Measurements from ENCODE around the gene SH3RF3.
"Not testable (repeated sequence)": the region's sequence is repeated elsewhere in the genome, so short reads cannot be mapped to it uniquely, and the experiment has no call there.

The SH3RF3 gene

DNA sequence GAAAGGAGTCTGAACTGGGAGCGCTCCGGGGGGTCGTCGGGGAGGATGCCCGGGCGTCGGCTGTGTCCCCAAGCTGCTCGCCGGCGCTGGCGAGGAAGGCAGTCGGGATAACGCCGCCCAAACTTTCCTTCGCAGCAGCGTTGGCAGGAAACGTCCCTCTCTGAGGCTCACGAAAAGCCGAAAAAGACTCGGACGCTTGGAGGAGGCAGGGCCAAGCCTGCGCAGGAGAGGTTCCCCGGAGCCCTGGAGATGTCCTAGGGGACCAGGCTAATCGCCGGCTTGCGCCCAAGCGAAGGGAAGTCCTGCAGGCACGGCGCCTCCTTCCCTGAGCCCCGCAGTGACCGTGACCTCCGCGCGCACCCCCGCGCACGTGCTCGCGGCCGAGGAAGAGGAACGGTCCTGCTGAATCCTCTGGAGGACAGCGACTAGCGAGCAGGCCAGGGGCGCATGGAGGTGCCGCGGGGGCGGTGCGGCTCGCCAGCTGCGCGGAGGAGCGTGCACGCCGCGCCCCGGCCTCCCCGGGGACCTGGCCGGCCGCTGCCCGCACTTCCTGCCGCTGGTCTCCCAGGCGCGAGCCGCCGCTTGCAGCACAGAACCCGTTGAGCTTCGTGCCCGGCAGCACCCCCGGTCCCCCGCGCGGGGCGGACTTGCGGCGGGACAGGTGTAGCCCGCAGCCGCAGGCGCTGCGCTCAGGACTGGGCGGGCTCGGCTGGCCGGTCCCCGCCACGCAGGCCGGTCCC is at the start of gene SH3RF3:
Gene SH3RF3, plus strand, starts transcription at position 590 of the 740 bp plus-strand sequence.
- no peak for DNase-seq

DNA sequence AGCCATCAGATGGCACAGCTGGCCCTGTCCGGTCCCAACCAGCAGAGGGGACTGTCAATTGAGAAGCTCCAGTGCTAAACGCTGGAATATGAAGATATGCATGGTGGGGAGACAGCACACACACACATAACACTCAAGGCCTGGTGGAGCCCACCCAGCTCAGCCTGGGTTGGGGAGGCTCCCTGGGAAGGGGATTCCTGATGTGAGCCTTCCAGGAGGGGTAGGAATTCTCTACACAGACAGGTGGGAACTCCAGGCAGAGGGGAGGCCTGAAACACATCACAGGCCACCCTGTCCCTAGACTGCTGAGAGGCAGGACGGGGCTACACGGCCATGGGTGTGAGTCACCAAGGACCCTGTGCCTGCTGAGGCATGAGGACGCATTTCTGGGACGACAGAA is 49.4 kb upstream of the SH3RF3 start:
- DNase-seq: no peak

DNA sequence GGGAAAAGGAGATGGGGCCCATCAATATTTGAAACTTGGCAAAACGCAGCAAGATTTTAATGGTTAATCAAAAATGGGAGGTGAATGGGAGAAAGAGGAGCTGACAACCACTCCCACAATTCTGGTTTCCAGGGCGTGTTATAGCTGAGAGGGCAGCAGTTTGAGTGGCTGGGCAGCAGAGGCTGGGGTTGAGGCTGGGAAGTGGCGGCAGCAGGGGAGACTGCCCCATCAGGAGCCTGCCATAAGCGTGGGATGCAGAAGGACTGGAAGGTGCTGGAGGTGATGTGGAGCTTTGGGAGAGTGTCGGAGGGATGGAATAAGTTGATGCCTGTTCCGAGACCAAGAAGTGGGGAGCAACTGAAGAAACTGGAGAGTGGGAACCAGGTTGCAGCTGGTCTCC is 48.9 kb upstream of the SH3RF3 start:
- DNase-seq: no peak

DNA sequence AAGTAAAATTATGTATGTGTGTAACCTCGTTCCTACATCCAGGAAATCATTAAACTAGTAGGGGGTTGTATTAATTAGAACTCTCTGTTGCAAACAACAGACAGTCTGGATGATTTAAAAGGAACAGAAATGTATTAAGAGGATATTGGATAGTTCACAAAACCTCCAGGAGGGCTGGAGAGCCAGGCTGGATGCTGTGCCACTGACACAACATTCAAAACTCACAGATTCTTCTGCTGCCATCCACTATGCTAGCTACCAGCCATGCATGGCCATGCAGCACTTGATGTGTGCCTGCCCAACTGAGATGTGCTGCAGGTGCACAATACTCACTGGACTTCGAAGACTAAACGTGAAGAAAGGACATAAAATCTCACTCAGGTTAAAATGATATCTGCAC is 48.2 kb upstream of the SH3RF3 start:
- DNase-seq: no peak

DNA sequence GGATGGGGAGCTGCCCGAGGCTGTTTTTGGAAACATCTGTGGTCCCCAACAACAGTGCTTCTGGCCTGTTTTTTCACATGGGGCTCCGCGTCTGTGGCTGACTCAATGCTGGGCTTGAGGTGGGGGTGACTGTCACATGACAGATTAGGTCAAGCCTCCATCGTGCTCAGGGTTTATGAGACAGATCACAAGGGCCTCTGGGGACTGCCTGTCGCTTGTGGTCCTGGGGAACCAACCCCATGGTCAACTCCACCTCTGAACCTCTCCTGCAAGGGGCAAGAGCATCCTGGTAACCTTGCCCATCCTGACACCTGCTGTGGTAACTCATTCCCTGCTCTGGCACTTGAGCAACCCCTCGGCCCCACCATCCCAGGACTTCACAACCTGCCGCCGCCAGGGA is 47.6 kb upstream of the SH3RF3 start:
- no peak for DNase-seq

DNA sequence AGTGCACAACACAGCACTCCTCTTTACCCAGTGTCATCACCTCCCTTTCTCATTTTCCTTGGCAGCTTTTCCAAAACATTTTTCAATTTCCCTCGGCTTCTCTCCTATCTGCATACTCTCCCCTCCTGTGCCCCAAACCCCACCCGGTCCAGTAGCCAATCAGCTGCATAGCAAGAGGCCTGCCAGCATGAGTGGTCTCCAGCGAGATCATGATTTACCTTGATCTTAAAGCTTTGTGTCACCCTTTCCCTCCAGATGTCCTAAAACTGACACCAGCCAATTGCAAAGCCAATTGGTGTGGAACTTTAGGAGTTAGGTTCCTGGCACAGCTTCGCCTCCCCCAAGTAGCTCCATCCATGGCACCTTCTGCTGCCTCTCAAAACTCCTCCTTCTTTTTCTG is 45.2 kb upstream of the SH3RF3 start:
- no peak for DNase-seq

DNA sequence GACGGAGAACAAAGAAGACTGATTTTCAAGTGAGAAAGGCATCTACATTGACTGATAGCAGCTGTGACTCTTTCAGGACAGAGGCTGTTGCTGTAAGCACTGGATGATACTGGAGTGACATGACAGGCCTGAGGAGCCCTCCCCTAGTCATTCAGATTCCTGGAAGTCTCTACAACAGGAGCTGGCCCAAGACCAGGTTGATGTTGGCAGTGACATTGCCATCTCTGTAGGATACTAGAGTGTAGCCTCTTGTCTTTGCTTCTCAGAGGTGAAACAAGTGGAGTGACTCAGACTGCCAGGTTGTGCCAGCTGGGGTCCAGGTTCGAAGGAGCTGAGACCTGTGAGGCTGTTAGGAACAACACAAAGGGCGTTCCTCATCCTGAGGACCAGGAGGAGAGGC is 44.7 kb upstream of the SH3RF3 start:
- DNase-seq: no peak

DNA sequence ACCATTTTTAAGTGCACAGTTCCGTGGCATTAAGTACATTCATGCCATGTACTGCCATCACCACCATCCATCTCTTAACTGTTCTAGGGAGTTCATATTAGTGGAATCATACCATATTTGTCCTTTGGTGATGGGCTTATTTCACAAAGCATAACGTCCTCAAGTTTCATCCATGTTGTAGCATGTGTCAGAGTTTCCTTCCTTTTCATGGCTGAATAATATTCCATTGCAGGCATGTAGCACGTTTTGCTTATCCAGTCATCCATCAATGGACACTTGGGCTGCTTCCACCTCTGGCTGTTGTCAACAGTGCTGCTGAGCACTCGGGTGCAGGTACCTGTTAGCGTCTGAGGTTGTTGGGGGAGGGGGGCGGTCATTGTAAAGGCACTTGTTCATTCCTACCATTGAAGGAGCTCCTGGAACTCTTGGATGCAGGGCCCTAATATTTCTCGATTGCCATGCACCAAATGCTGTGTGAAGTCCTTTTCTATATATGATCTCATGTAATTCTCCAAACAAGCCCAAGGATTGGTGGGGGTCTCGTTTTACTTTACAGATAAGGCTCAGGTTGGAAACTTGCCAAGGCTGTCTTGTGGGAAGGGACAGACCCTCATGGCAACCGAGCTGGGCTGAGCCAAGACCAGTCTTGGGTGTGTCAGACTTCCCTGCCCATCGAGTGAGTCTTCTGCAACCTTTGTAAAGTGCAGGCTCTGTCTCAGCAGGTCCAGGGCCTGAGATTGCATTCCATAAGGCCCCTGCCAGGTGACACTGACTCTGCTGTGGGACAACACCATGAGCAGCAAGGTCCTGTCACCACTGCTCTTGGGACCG is 42.9 kb upstream of the SH3RF3 start:
- DNase-seq: no peak

DNA sequence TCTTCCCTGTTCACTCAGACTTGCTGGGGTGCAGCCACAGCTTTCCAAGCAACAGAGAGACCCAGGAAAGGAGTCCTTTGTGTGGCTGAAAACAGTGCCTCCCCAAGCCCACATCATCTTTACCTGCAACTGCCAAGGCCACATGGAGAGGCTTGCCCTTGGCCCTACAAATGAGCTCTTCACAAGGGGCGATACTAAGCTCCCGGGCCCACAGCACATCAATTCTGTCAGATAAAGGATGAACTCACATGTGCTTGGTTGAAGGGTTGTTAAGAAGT is 42.3 kb upstream of the SH3RF3 start:
- no peak for DNase-seq

DNA sequence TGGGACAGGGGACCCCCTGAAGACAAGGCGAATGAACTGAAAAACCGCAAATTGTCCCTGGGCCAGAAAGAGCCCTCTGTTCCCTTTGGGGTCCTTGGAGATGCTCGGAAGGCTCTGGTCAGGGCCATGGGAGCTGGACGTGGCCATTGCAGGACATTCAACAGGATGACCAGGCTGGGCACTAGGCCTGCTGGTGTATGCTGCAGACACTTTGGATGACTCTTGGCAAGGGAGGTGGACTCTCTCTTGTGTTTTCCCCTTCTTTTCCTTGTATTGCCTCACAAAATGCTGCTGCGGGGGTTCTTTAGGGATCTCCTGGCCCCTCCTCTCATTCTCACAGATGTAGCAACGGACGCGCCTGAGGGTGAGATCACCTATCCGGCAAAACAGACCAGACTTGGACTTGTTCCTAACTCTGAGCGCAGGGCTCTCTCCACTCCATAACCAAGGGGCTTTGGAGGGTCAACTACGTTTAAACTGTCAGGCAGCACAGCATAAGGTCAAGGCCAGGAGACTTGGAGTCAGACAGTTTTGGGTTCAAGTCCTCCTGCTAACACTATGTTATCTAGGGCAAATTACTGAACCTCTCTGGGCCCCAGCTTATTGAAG is 41.8 kb upstream of the SH3RF3 start:
- DNase-seq: no peak

DNA sequence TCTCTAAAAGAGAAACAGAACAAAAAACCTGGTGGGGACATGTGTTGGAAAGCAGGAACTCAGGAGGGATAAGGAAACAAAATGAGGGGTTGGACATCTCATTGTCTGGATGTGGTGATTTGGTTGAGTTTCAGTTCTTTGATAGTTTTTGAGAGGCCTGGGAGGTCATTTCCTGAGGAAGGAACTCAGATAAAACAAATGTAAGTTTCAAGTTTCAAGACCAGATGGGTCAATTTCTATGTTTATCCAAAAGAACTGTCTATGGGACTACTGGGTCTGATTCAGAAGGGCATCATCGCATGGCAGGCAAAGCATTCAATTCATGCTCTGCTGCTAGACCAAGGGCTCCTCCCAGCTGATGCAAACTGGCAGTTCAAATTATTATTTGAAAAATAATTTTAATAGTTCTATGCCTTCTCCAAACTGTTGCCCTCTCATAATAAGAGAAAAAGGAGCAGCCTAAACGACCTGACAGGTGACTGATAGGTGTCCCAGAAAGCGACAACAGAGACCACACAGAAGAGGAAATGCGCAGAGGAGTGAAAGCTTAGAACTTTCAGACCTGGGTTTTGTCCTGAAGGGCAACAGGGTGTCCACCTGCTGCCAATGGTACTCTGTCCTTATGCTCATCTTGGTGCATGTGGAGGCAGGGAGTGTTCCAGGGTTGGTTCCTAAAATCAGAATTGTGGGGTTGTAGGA is 39.3 kb upstream of the SH3RF3 start:
- no peak for DNase-seq

DNA sequence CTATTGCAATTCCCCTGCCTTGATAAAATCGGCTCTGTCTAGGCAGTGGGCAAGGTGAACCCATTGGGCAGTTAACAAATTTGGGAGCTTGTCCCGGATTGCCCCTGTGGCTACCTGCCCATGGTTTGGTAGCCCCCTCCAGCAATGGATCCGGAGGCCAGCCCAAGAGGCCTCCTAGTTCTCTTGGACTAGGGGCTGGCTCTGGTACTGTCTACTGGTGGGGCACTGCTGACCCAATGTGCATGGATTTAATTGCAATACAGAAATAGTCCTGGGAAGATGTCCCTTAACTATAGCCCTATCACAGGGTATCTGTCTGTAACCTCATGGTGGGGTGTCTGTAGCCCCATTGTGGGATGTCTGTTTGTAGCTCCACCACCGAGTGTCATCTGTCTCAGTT is 37.5 kb upstream of the SH3RF3 start:
- no peak for DNase-seq

DNA sequence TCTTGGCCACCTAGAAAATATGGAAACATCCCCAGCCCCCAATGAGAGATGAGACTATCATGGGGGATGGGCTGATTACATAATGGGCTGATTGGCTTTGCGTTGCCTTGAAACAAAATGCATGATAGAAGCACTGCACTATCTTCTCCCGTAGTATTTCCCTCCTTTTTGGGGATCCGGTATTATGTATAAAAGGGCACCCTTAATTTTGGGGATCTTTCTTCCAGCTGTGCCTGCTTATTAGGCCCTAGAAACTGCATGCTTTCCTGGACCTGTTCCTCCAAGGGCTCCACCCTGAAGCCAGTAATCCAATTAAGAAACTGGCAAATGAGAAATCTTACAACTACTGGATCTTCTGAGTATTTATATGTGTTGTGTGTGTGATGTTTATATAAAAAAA is 34.9 kb upstream of the SH3RF3 start:
- DNase-seq: no peak

DNA sequence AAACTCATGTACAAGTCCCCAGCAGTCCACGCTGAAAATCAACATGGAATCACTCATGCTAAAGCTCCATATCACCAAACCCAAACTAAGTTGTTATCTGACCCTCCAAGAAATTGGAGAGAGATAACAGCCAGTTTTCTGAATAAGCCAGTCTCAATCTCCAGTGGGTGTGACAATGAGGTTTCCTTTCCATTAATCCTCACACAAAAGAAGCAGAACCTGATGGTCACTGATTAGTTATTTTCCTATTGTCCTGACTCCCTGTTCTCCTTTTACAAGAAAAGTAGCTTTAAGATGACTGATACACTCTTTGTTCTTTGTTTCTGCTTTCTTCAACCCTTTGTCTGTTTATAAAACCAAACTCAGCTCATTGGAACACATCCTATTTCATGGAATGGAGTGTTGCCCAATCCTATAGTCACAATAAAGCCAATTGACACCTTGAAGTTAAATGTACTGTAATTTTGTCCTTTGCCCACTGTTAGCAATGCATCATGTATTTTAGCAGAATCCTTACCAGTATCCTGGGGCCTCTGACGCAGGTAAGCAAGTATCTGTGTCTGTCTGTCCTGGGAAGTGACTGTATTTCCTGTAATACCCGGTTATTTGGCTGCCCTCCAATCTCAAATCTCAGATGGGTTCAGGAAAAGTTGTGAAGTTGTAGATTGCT is 30.6 kb upstream of the SH3RF3 start:
- no peak for DNase-seq

DNA sequence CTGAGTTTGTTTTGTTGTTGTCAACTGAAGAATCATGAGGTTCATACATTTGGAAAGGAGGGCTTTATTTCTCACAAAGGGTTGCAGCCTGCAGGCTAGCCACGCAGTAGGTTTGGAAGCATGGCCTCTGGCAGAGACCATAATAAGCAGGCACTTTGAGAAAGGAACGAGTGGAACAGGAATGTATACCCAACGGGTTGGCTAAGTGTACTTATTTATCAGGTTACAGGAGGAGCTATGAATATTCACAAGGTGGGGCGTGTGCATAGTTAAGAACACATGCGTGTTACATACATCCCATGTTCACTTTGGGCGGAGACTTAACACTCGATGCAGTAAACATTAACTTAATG is 30.1 kb upstream of the SH3RF3 start:
- no peak for DNase-seq

DNA sequence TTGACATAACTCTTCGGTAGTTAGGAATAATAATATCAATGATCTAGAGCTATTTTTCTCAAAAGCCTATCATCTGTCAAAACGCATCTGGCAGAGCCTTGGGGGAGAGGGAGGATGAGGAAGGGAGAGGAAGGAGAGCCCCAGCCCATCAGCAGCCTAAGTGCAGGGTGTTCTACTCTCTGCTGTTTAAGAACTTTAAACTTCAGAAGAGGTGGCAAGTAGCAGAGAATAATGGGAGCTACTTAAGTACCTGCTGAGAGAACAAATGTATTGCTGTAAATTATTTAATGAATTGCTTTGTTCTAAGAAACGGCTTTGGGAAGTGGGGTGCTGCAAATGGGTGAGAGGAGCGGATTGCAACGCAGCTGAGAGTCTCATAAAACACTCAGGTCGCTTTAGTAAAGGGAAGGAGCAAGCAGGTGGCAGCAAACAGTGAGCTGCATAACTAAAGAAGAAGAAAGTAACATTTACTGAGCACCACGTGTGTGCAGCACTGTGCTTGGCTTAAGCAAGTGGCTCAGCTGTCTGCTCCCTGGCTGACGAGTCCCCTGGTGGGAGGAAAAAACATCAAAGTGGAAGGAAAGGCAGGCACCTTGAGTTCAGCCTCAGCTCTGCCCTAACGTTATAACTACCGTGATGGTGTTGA is 26.3 kb upstream of the SH3RF3 start:
- DNase-seq: no peak

DNA sequence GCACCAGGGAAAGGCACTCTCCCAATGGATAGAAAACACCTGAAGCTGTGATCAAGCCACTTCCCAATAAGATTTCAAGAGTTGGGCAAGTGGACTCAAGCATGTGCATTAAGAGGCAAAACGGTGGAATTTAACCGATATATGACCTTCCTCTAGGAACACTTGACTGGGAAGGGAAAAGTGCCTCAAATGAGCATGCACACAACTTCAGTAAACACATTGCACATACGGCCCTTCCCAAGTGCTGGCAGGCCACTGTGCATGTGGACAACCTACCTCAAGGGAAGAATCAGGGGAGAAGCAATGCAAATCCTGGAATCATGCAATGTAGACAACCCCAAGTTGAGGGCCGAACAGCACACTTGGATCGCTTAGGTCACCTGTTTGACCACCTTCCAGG is 23.9 kb upstream of the SH3RF3 start:
- DNase-seq: no peak

DNA sequence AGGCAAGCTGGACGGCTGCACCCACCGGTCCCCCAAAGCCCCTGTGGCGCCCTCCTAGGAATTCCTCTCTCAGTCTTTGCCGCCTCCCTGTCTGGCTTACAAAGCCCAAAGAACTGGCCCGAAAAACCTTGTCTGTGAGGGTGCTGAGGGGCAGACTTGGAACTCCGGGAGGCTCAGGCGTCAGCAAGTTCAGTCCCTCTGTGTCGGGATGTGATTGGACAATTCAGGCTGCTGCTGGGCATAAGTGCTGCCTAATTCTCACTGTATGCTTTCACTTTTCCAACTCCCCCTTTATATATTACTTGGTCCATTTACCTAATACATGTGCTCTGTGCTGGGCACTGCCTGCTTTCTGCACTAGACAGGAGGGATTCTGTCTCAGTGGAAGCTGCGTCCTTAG is 20.3 kb upstream of the SH3RF3 start:
- DNase-seq: no peak

DNA sequence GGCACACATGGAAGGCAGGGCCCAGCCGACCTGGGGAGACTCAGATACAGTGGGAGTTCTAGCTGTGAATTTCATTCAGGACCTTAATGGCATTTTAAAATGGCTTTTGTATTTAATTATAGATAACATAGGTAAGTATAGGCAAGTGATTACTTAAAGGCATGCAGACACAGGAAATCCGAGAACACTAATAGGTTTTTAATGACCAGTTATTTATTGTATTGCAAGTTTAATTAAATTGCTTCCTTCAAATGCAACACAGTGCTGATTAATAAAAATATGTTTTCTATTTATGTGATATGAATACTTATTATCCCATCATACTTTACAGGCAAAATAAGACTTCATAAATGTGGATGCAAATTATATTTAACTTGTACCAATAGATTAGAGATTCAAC is 19.7 kb upstream of the SH3RF3 start:
- no peak for DNase-seq

DNA sequence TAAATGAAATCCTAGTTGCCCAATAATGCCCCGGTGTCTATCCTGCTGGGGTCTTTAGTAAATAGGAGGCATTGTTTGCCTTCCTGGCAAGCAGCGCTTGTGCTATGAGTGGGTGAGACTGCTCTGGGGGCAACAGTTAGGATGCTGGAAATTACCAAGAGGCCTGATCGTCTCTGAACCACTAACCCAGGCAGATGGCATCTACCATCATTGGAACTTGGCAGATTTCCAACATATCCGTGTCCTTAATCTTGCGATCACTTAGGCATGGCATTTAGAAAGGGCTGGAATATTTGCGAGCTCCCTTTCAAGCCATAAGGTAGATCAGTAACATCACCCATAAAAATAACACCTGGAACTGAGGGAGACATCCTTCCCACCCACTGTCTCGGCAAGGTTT is 18.8 kb upstream of the SH3RF3 start:
- no peak for DNase-seq

DNA sequence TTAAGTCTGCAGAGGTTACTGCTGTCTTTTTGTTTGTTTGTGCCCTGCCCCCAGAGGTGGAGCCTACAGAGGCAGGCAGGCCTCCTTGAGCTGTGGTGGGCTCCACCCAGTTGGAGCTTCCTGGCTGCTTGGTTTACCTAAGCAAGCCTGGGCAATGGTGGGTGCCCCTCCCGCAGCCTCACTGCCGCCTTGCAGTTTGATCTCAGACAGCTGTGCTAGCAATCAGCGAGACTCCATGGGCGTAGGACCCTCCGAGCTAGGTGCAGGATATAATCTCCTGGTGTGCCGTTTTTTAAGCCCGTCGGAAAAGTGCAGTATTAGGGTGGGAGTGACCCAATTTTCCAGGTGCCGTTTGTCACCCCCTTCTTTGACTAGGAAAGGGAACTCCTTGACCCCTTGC is 11.8 kb upstream of the SH3RF3 start:
- not testable (repeated sequence) for DNase-seq

DNA sequence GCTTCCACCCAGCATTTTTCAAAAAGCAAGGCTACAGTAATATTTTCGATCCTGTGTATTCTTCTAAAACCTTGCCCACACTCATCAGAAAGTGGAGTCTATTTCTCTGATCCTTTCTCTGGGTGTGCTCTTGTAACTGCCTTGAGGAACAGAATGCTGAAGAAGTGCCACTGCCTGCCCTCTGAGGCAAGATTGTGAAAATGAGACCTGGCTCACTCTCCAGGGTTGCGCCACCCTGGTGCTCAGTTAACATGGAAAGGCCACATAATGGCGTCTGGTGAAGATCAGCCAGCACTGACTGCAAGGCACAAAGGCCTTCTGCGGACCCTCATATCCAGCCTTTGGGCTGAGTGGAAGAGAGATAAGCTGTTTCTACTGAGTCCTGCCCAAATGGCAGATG is 11.2 kb upstream of the SH3RF3 start:
- no peak for DNase-seq

DNA sequence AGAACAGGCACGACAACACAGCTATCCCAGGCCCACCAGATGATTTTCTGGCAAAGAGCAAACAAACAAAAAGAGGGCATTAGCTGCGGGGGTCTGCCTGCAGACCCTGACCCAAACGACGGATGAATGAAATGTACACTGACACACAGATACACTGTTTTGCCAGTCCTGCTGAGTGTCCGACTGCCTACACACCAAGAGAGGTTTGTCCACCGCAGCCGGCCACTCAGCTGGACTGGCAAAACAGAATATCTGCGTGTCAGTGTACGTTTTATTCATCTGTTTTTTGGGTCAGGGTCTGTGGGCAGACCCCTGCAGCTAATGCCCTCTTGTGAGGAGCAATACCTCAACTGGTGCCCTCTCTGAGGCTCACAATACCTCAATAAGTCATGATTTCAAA is 10.7 kb upstream of the SH3RF3 start:
- DNase-seq: no peak
